Astrocyte (in vitro differentiated cells and primary cell): ENCODE measurements around the gene KIF26B.

Source experiments
- CTCF ChIP-seq: IDR thresholded peaks from 2 replicates; pipeline ENCODE4 v1.5.1; 2011; ENCODE audit warnings: low read depth, mild to moderate bottlenecking, inconsistent platforms, low read length, moderate library complexity; ENCODE audit not compliant: insufficient read depth
- EZH2 ChIP-seq: IDR thresholded peaks from 2 replicates; pipeline ENCODE4 v1.6.1; 2012; ENCODE audit warnings: mild to moderate bottlenecking, low read length, inconsistent platforms; ENCODE audit not compliant: insufficient read depth

GRCh38 chr1:245614476-245614875, 459.7 kb downstream of the KIF26B start:
- no peak for TF ChIP-seq CTCF
- TF ChIP-seq EZH2: no peak
